GM06990 (cell line): ENCODE results near the gene MPC1.

Source experiments
- DNase-seq: peaks from one replicate; pipeline ENCODE4 v3.0.0-alpha.2; 2011; ENCODE audit not compliant: insufficient read length; ENCODE audit errors: extremely low read depth
- H3K27me3 ChIP-seq: replicated peaks from 2 replicates; pipeline ENCODE4 v1.6.0; 2011; ENCODE audit warnings: low read length; ENCODE audit not compliant: control insufficient read depth, insufficient read depth
- H3K36me3 ChIP-seq: 2 replicates; pipeline ENCODE4 v1.5.1; 2011; ENCODE audit warnings: low read length; ENCODE audit not compliant: control insufficient read depth, insufficient read depth
- H3K4me3 ChIP-seq: replicated peaks from 2 replicates; pipeline ENCODE4 v1.5.1; 2011; ENCODE audit warnings: low read depth, mild to moderate bottlenecking, control low read depth, low read length
- CTCF ChIP-seq: IDR thresholded peaks from 2 replicates; pipeline ENCODE4 v1.5.1; 2011; ENCODE audit warnings: low read length, control low read depth, mild to moderate bottlenecking, inconsistent platforms; ENCODE audit not compliant: insufficient read depth, poor library complexity, severe bottlenecking

MPC1 gene

GRCh38 chr6:166342349-166343149, 40.2 kb downstream of the MPC1 start, which contains the start of gene SFT2D1:
Gene SFT2D1 (minus strand): TSS chr6:166342545. CDS start chr6:166342481, 64 bp downstream.
- H3K36me3 ChIP-seq = peaks cover 5% of the 10 kb centered on the region
- peak; percentile 93 for DNase-seq
- no peak for TF ChIP-seq CTCF
- no peaks in the 10 kb centered on the region for H3K27me3 ChIP-seq
- peak within 1 kb of the TSS; percentile 95 for H3K4me3 ChIP-seq

- DNase-seq = no peak
Measured at GRCh38 chr6:166341977-166342348, 40.8 kb downstream of the MPC1 start.

GRCh38 chr6:166341464-166341863, 41.3 kb downstream of the MPC1 start:
- Histone ChIP-seq H3K36me3 (peaks cover 10% of the 10 kb centered on the region), H3K4me3 (peak overlapping the region; percentile 95), H3K27me3 (no peaks in the 10 kb centered on the region)
- DNase-seq = no peak
- TF ChIP-seq CTCF = no peak

More at GRCh38 chr6:166341977-166342348, 40.8 kb downstream of the MPC1 start:
- Histone ChIP-seq H3K27me3 (no peaks in the 10 kb centered on the region), H3K4me3 (peak overlapping the region; percentile 95), H3K36me3 (peaks cover 8% of the 10 kb centered on the region)
- no peak for TF ChIP-seq CTCF

- no peak for TF ChIP-seq CTCF
- Histone ChIP-seq H3K36me3 (peaks cover 12% of the 10 kb centered on the region), H3K4me3 (peak overlapping the region; percentile 12), H3K27me3 (no peaks in the 10 kb centered on the region)
- DNase-seq = no peak
Measured at GRCh38 chr6:166338854-166339253, 43.9 kb downstream of the MPC1 start.

GRCh38 chr6:166336847-166337246, 45.9 kb downstream of the MPC1 start:
- DNase-seq = no peak
- Histone ChIP-seq H3K36me3 (peaks cover 16% of the 10 kb centered on the region), H3K27me3 (no peaks in the 10 kb centered on the region), H3K4me3 (no peak overlapping the region)
- no peak for TF ChIP-seq CTCF
